GM23338 (cell line): Measurements from ENCODE around the gene DIPK1A. TPM values are rescaled to one million over a fixed set of nuclear protein-coding genes. Genes with fewer than 3 reads are reported as not detected.
A peak's percentile ranks its signal among the peaks of the same experiment; 100 is the strongest.

Source experiments
- ATAC-seq: fragments of 200-7000 bp; cut with Tn5 transposase; 3 replicates; pipeline ENCODE4 v1.9.1; 2020
- DNase-seq: peaks from one replicate; pipeline ENCODE4 v3.0.0-alpha.2; 2015; ENCODE audit warnings: low spot score
- H2AFZ ChIP-seq: fragments of 200-600 bp; sonication (generic); 2 replicates; pipeline ENCODE4 v1.8.0; 2016; ENCODE audit warnings: antibody characterized with exemption, mild to moderate bottlenecking, moderate library complexity
- H3F3A ChIP-seq: fragments of 200-600 bp; sonication (generic); replicated peaks from 2 replicates; pipeline ENCODE4 v1.8.0; 2017; ENCODE audit warnings: antibody characterized with exemption, mixed run types, low read depth
- H3K27ac ChIP-seq: fragments of 200-600 bp; sonication (generic); 2 replicates; pipeline ENCODE4 v1.6.1; 2016; ENCODE audit warnings: low read depth
- H3K27me3 ChIP-seq: fragments of 200-600 bp; sonication (generic); 2 replicates; pipeline ENCODE4 v1.8.0; 2016; ENCODE audit warnings: mild to moderate bottlenecking, mixed run types, moderate library complexity; ENCODE audit not compliant: insufficient read depth
- H3K36me3 ChIP-seq: fragments of 200-600 bp; sonication (generic); 2 replicates; pipeline ENCODE4 v1.8.0; 2016; ENCODE audit warnings: mild to moderate bottlenecking; ENCODE audit not compliant: insufficient read depth
- H3K4me1 ChIP-seq: fragments of 200-600 bp; sonication (generic); 2 replicates; pipeline ENCODE4 v1.8.0; 2016; ENCODE audit warnings: mild to moderate bottlenecking, moderate library complexity; ENCODE audit not compliant: insufficient read depth
- H3K4me2 ChIP-seq: fragments of 200-600 bp; sonication (generic); 2 replicates; pipeline ENCODE4 v1.7.1; 2017; ENCODE audit warnings: mixed run types
- H3K4me3 ChIP-seq: fragments of 200-600 bp; sonication (generic); 2 replicates; pipeline ENCODE4 v1.6.1; 2016; ENCODE audit warnings: mixed run types
- H3K79me2 ChIP-seq: fragments of 200-600 bp; sonication (generic); replicated peaks from 2 replicates; pipeline ENCODE4 v1.8.0; 2017; ENCODE audit warnings: mild to moderate bottlenecking; ENCODE audit not compliant: insufficient read depth
- H3K9me2 ChIP-seq: fragments of 200-600 bp; sonication (generic); 2 replicates; pipeline ENCODE4 v1.8.0; 2017; ENCODE audit not compliant: insufficient read depth
- H4K20me1 ChIP-seq: fragments of 200-600 bp; sonication (generic); replicated peaks from 2 replicates; pipeline ENCODE4 v1.8.0; 2017; ENCODE audit warnings: mild to moderate bottlenecking; ENCODE audit not compliant: insufficient read depth
- H3K27ac Mint-ChIP-seq: 2 replicates; pipeline ENCODE4 v1.8.0; 2020; ENCODE audit warnings: inconsistent platforms, mild to moderate bottlenecking, moderate library complexity, mixed read lengths
- H3K27me3 Mint-ChIP-seq: 3 replicates; pipeline ENCODE4 v1.8.0; 2022; ENCODE audit warnings: low read depth, mild to moderate bottlenecking, moderate library complexity, mixed read lengths, inconsistent platforms; ENCODE audit not compliant: insufficient read depth, poor library complexity
- H3K36me3 Mint-ChIP-seq: 3 replicates; pipeline ENCODE4 v1.8.0; 2021; ENCODE audit warnings: low read depth, mild to moderate bottlenecking, inconsistent platforms, moderate library complexity, mixed read lengths
- H3K4me1 Mint-ChIP-seq: 3 replicates; pipeline ENCODE4 v1.8.0; 2020; ENCODE audit warnings: mild to moderate bottlenecking, inconsistent platforms, mixed read lengths
- H3K4me3 Mint-ChIP-seq: 3 replicates; pipeline ENCODE4 v1.8.0; 2021; ENCODE audit warnings: moderate library complexity, mild to moderate bottlenecking, inconsistent platforms, mixed read lengths
- H3K9me3 Mint-ChIP-seq: 3 replicates; pipeline ENCODE4 v1.8.0; 2020; ENCODE audit warnings: moderate library complexity, mild to moderate bottlenecking, inconsistent platforms, mixed read lengths
- CREB1 ChIP-seq: fragments of 250-450 bp; sonication (Bioruptor Pico); IDR thresholded peaks from 2 replicates; pipeline ENCODE4 v1.5.0; 2020; ENCODE audit warnings: low read depth, mild to moderate bottlenecking, moderate library complexity
- ETS1 ChIP-seq: IDR thresholded peaks from 2 replicates; pipeline ENCODE4 v1.6.1; 2016; ENCODE audit warnings: antibody characterized with exemption
- EZH2 ChIP-seq: fragments of 200-600 bp; sonication (generic); IDR thresholded peaks from one replicate; pipeline ENCODE4 v1.8.0; 2017; ENCODE audit warnings: antibody characterized with exemption, mild to moderate bottlenecking, low read depth; ENCODE audit not compliant: unreplicated experiment
- EZH2phosphoT487 ChIP-seq: fragments of 200-600 bp; sonication (generic); IDR thresholded peaks from one replicate; pipeline ENCODE4 v1.8.1; 2018; ENCODE audit warnings: antibody characterized with exemption; ENCODE audit not compliant: unreplicated experiment
- JUNB ChIP-seq: IDR thresholded peaks from one replicate; pipeline ENCODE4 v1.6.1; 2016; ENCODE audit warnings: antibody characterized with exemption; ENCODE audit not compliant: unreplicated experiment
- NANOG ChIP-seq: IDR thresholded peaks from 2 replicates; pipeline ENCODE4 v1.6.1; 2016; ENCODE audit warnings: antibody characterized with exemption, borderline replicate concordance
- POLR2AphosphoS5 ChIP-seq: IDR thresholded peaks from 2 replicates; pipeline ENCODE4 v1.6.1; 2016; ENCODE audit warnings: antibody characterized with exemption, low read depth
- REST ChIP-seq: IDR thresholded peaks from one replicate; pipeline ENCODE4 v1.6.1; 2018; ENCODE audit warnings: antibody characterized with exemption; ENCODE audit not compliant: unreplicated experiment
- STAT1 ChIP-seq: IDR thresholded peaks from one replicate; pipeline ENCODE4 v1.6.1; 2016; ENCODE audit warnings: antibody characterized with exemption; ENCODE audit not compliant: unreplicated experiment
- ZNF114 ChIP-seq: fragments of 250-450 bp; sonication (Bioruptor Pico); IDR thresholded peaks from 2 replicates; pipeline ENCODE4 v1.5.0; 2020; ENCODE audit warnings: mild to moderate bottlenecking, moderate library complexity
- ZNF331 ChIP-seq: fragments of 250-450 bp; sonication (Bioruptor Pico); IDR thresholded peaks from 2 replicates; pipeline ENCODE4 v1.5.0; 2020; ENCODE audit warnings: low read depth, mild to moderate bottlenecking, moderate library complexity
- ZNF462 ChIP-seq: fragments of 250-450 bp; sonication (Bioruptor Pico); IDR thresholded peaks from 2 replicates; pipeline ENCODE4 v1.5.0; 2020; ENCODE audit warnings: mild to moderate bottlenecking, moderate library complexity
- polyA plus RNA-seq: library from polyadenylated mRNA; unstranded; fragments of >200 nt; fragmentation: Nextera tagmentation; extraction: Ambion mirVana; gene quantifications from 2 replicates; pipeline ENCODE4 v1.2.1, GENCODE V29; 2016
- total RNA-seq: library from RNA; depleted of rRNA; stranded (reverse); fragments of >200 nt; shearing (Covaris generic); gene quantifications from 2 replicates; pipeline ENCODE4 v1.2.3, GENCODE V29; 2014
- TF ChIP-seq, protein P1 (sequence below), 2 experiments: fragments of 200-600 bp in 1 of 2; sonication (generic) in 1 of 2; conservative IDR thresholded peaks; 2 replicates each; pipeline versions ENCODE4 v1.5.1 to v1.6.1; 2016 to 2017; ENCODE audit warnings: antibody characterized with exemption in 2 of 2, low read depth in 2 of 2, mild to moderate bottlenecking in 2 of 2, moderate library complexity in 1 of 2

Gene DIPK1A
- total and polyA plus RNA-seq, 2 experiments from 2014 or later = 4.8 to 6.1 TPM

DNA sequence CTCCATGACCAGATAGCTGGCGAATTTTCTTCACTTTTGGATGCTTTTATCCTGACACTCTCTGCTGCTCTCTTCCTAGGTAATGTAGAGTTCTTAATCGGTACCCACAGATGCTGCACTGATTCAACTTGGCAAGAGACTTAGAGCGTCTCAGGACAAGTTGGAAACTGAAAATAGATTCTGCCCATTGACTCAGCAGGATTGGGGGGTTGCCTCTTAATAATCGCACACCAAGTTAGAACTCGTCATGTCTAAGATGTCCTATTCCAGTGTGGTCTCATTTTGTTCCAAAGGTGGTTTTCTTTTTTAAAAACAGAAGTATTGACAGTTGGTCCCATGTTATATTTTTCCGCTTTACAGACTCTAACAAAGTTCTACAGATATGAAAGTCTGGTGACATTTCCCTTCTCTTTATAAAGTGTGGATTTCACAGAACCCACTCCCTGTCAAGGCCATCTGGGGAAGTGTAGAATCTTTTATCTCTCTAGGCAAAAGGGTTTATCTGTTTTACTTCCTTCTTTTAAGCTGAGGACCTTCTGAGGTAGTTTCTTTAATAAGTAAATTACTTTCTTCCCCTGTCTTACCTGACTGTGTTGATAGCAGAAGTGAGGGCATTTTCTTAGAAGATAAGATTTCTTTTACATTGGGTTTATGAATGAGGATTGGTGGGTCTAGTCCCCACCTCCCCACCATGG, 12.1 kb upstream of the DIPK1A start:
- Histone ChIP-seq H3K4me3 (no peak overlapping the region), H3K4me2 (peak overlapping the region; percentile 71; the same call in 1 of the 2 replicates), H3K36me3 (no peaks in the 10 kb centered on the region), H3K9me2 (no peaks in the 10 kb centered on the region), H3K27me3 (peaks cover 27% of the 10 kb centered on the region), H4K20me1 (no peaks in the 10 kb centered on the region; the same call in 1 of the 2 replicates), H3K79me2 (no peaks in the 10 kb centered on the region), H2AFZ (no peak overlapping the region), H3K27ac (no peak overlapping the region), H3K4me1 (peaks cover 13% of the 10 kb centered on the region), H3F3A (no peaks in the 10 kb centered on the region)
- Mint-ChIP-seq H3K36me3 (no peaks in the 10 kb centered on the region), H3K9me3 (no peaks in the 10 kb centered on the region; the same call in 2 of the 3 replicates), H3K27me3 (peaks cover 2% of the 10 kb centered on the region), H3K4me3 (no peak overlapping the region), H3K27ac (no peak overlapping the region), H3K4me1 (peaks cover 10% of the 10 kb centered on the region)
- TF ChIP-seq POLR2AphosphoS5 (no peak), EZH2phosphoT487 (no peak), NANOG (no peak), ZNF114 (CRISPR knock-in tag) (no peak), ETS1 (no peak), CREB1 (no peak), STAT1 (no peak), ZNF462 (CRISPR knock-in tag) (no peak), REST (no peak), ZNF331 (CRISPR knock-in tag) (no peak), JUNB (no peak), EZH2 (no peak)
- TF ChIP-seq, protein P1, sequence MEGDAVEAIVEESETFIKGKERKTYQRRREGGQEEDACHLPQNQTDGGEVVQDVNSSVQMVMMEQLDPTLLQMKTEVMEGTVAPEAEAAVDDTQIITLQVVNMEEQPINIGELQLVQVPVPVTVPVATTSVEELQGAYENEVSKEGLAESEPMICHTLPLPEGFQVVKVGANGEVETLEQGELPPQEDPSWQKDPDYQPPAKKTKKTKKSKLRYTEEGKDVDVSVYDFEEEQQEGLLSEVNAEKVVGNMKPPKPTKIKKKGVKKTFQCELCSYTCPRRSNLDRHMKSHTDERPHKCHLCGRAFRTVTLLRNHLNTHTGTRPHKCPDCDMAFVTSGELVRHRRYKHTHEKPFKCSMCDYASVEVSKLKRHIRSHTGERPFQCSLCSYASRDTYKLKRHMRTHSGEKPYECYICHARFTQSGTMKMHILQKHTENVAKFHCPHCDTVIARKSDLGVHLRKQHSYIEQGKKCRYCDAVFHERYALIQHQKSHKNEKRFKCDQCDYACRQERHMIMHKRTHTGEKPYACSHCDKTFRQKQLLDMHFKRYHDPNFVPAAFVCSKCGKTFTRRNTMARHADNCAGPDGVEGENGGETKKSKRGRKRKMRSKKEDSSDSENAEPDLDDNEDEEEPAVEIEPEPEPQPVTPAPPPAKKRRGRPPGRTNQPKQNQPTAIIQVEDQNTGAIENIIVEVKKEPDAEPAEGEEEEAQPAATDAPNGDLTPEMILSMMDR (conservative IDR thresholded peaks at IDR 0.05; ENCODE audit: low read depth in 2 of 2) = no peak
- ATAC-seq (no peak), DNase-seq (no peak)
